Measurements from ENCODE around the gene PIBF1. TPM values are rescaled to one million over a fixed set of nuclear protein-coding genes. Genes with fewer than 3 reads are reported as not detected.
"Not testable (repeated sequence)": the region's sequence is repeated elsewhere in the genome, so short reads cannot be mapped to it uniquely, and the experiment has no call there.

The PIBF1 gene
- total RNA-seq, 1 donor from 2014 or later, result 39.5 TPM

- no peak for DNase-seq
Observed at GRCh38 chr13:73018336-73018735, 236.4 kb downstream of the PIBF1 start.

- DNase-seq, result no peak
Observed at GRCh38 chr13:73025217-73026012, 243.5 kb downstream of the PIBF1 start.

GRCh38 chr13:73034901-73035300 is 253.0 kb downstream of the PIBF1 start:
- DNase-seq, result no peak

- no peak for DNase-seq
Observed at GRCh38 chr13:73035660-73036059, 253.7 kb downstream of the PIBF1 start.

GRCh38 chr13:73036566-73036965 is 254.6 kb downstream of the PIBF1 start:
- no peak for DNase-seq

- DNase-seq, result no peak
Observed at GRCh38 chr13:73038064-73038463, 256.1 kb downstream of the PIBF1 start.

- DNase-seq, result no peak
Observed at GRCh38 chr13:73039201-73040108, 257.5 kb downstream of the PIBF1 start.

- DNase-seq, result no peak
Observed at GRCh38 chr13:73040484-73040883, 258.6 kb downstream of the PIBF1 start.

GRCh38 chr13:73040968-73041596 is 259.1 kb downstream of the PIBF1 start:
- DNase-seq, result no peak

- DNase-seq, result no peak
Observed at GRCh38 chr13:73045031-73045430, 263.1 kb downstream of the PIBF1 start.

- not testable (repeated sequence) for DNase-seq
Observed at GRCh38 chr13:73048615-73049014, 266.7 kb downstream of the PIBF1 start.

- DNase-seq, result no peak
Observed at GRCh38 chr13:73054712-73055111, 272.8 kb downstream of the PIBF1 start.

- no peak for DNase-seq
Observed at GRCh38 chr13:73055813-73056564, 274.1 kb downstream of the PIBF1 start.

GRCh38 chr13:73056565-73056962 is 274.6 kb downstream of the PIBF1 start:
- DNase-seq, result no peak

- no peak for DNase-seq
Observed at GRCh38 chr13:73057284-73058063, 275.5 kb downstream of the PIBF1 start.

- DNase-seq, result no peak
Observed at GRCh38 chr13:73058064-73058313, 276.1 kb downstream of the PIBF1 start.

GRCh38 chr13:73058432-73058735 is 276.5 kb downstream of the PIBF1 start:
- no peak for DNase-seq

- DNase-seq, result peak; percentile 88
Observed at GRCh38 chr13:73058736-73059459, 277.0 kb downstream of the PIBF1 start, which contains the start of gene KLF5. Gene KLF5 (plus strand): TSS chr13:73059005. CDS start chr13:73059328, 323 bp downstream.

GRCh38 chr13:73059460-73060250 is 277.7 kb downstream of the PIBF1 start:
- no peak for DNase-seq

Data from skin of body (tissue), 2 donors.